Sigmoid colon (tissue), 7 donors: Measurements from ENCODE around the gene PPP1R37. TPM values are rescaled to one million over a fixed set of nuclear protein-coding genes. Genes with fewer than 3 reads are reported as not detected.

ENCODE experiments used
- DNase-seq: peaks from one replicate; pipeline ENCODE4 v3.0.0-alpha.2; 2019
- H3K27ac ChIP-seq, 4 donors: fragments of 200-600 bp; sonication (generic); one replicate each; pipeline ENCODE4 v1.5.1; 2016 to 2019; ENCODE audit warnings: mild to moderate bottlenecking in 1 of 4
- H3K27me3 ChIP-seq, 3 donors: fragments of 200-600 bp; sonication (generic); one replicate each; pipeline ENCODE4 v1.5.1; 2019; ENCODE audit warnings: mild to moderate bottlenecking in 1 of 3
- H3K36me3 ChIP-seq, 4 donors: fragments of 200-600 bp; sonication (generic); one replicate each; pipeline ENCODE4 v1.5.1; 2016 to 2019
- H3K4me1 ChIP-seq, 4 donors: fragments of 200-600 bp; sonication (generic); one replicate each; pipeline ENCODE4 v1.5.1; 2017 to 2019
- H3K4me3 ChIP-seq, 4 donors: fragments of 200-600 bp; sonication (generic); one replicate each; pipeline ENCODE4 v1.5.1; 2017 to 2019; ENCODE audit warnings: mild to moderate bottlenecking in 2 of 4, moderate library complexity in 1 of 4
- H3K9me3 ChIP-seq, 4 donors: fragments of 200-600 bp in 3 of 4; sonication (generic) in 3 of 4; one replicate each; pipeline versions ENCODE4 v1.5.1 to v1.6.1; 2013 to 2019
- EP300 ChIP-seq, 4 donors: sonication (generic); formaldehyde crosslinking; IDR thresholded peaks; one replicate each; pipeline ENCODE4 v1.6.1; 2017; ENCODE audit warnings: antibody characterized with exemption in 4 of 4
- POLR2A ChIP-seq, 2 donors: fragments of 450-650 bp; IDR thresholded peaks; one replicate each; pipeline ENCODE4 v1.6.1; 2016; ENCODE audit warnings: antibody characterized with exemption in 2 of 2, mild to moderate bottlenecking in 2 of 2, moderate library complexity in 2 of 2
- POLR2AphosphoS5 ChIP-seq, 4 donors: sonication (generic); formaldehyde crosslinking; IDR thresholded peaks; one replicate each; pipeline ENCODE4 v1.6.1; 2017; ENCODE audit warnings: antibody characterized with exemption in 4 of 4
- WGBS, 2 donors: extraction: QIAGEN DNeasy Blood & Tissue Kit; methylation state at CpG; one replicate each; pipeline ENCODE4 v1.1.7; 2013; 5-methylcytosine and 5-hydroxymethylcytosine counted together
- intact Hi-C: fragments of 100-400 bp; cut with DNase I; formaldehyde crosslinking; loops from one replicate; pipeline ENCODE4 v1.15.1; 2023
- polyA plus RNA-seq, 3 donors: library from polyadenylated mRNA; stranded (reverse); fragments of 200-250 nt; gene quantifications; one replicate each; pipeline ENCODE4 v1.2.3, GENCODE V29; 2013
- total RNA-seq, 4 donors: library from RNA; depleted of rRNA; stranded (reverse); fragments of >200 nt; gene quantifications; one replicate each; pipeline ENCODE4 v1.1.0, GENCODE V29; 2016
- TF ChIP-seq, protein P1 (sequence below), 4 experiments: fragments of 450-650 bp in 3 of 4; fragments of 200-600 bp in 1 of 4; IDR thresholded peaks; one replicate each; pipeline ENCODE4 v1.5.1; 2016 to 2019; ENCODE audit warnings: antibody characterized with exemption in 4 of 4, mild to moderate bottlenecking in 3 of 4, moderate library complexity in 2 of 4
- donor health status: healthy with polysubstance abuse.
- donor health status: Bipolar disorder and iron deficiency.
- donor health status: healthy.

The PPP1R37 gene, protein sequence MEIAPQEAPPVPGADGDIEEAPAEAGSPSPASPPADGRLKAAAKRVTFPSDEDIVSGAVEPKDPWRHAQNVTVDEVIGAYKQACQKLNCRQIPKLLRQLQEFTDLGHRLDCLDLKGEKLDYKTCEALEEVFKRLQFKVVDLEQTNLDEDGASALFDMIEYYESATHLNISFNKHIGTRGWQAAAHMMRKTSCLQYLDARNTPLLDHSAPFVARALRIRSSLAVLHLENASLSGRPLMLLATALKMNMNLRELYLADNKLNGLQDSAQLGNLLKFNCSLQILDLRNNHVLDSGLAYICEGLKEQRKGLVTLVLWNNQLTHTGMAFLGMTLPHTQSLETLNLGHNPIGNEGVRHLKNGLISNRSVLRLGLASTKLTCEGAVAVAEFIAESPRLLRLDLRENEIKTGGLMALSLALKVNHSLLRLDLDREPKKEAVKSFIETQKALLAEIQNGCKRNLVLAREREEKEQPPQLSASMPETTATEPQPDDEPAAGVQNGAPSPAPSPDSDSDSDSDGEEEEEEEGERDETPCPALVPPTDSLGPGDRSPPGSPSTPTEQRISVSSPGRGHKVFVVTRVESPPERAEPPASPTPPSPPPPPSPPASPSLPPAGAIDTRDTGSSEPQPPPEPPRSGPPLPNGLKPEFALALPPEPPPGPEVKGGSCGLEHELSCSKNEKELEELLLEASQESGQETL
- total RNA-seq: 10 to 100 TPM; 17.8 to 23.2 (median 19.9) TPM
- polyA plus RNA-seq: 10 to 100 TPM; 21.6 to 32.5 (median 22.4) TPM

DNA sequence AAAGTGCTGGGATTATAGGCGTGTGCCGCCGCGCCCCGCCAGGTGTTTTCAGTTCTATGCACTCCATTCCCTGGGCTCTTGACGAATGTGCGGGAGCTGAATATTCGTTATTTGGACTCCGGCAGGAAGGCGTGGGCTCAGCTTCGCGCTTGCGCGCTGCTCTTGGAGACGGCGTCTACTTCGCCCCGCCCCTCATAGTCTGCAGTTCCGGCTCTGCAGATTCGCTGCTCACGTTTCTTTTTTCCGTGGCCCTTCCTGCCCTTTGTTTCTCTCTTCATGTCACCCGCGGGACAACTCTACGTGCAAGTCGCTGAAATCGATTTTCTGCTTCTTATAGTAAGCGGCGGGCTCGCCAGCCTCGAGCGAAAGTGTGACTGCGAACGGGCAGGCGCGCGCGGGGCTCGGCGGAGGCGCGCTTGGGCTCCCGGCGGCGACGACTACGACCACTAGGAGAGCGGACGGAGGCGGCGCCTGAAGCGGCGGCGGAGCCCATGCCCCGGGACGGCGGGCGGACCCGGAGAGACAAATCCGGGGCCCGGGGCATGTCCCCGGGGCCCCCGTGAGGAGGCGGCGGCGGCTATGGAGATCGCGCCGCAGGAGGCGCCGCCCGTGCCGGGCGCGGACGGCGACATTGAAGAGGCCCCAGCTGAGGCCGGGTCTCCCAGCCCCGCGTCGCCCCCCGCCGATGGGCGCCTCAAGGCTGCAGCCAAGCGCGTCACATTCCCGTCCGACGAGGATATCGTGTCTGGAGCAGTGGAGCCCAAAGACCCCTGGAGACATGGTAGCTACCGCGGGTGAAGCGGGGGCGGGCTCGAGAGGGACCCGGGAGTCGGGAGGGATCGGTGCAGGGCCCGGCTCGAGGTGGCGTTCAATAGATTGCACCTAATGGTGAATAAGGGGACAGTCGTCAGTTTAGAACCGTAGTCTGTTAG is at the start of gene PPP1R37:
Gene PPP1R37, plus strand, starts transcription at position 433 of the 932 bp plus-strand sequence. Its CDS starts 147 bp downstream, at position 580.
- 0% methylated on average over 103 of the region's 103 CpGs for WGBS, 2 donors
- intact Hi-C loops: loop anchor here (5.0 kb wide), 3 partner anchors 56 to 159 kb away; partner anchors contain the start of genes BLOC1S3, CLASRP, MARK4 and TRAPPC6A
- no peaks in the 10 kb centered on the region for H3K27me3 ChIP-seq
- H3K27ac ChIP-seq: peak within 1 kb of the TSS; percentile 84 to 90 (median 86)
- peak within 1 kb of the TSS; percentile 84 to 99 (median 90) for H3K4me3 ChIP-seq
- peaks cover 0 to 67% (median 57%) of the 10 kb centered on the region in 4 donors for H3K4me1 ChIP-seq
- H3K36me3 ChIP-seq: peaks cover 0 to 14% (median 4%) of the 10 kb centered on the region in 4 donors
- peak; percentile 96 for DNase-seq
- no peaks in the 10 kb centered on the region for H3K9me3 ChIP-seq
- TF ChIP-seq POLR2AphosphoS5 (IDR thresholded peaks at IDR 0.05): peak; percentile 60 to 77 (median 74)
- TF ChIP-seq, protein P1, sequence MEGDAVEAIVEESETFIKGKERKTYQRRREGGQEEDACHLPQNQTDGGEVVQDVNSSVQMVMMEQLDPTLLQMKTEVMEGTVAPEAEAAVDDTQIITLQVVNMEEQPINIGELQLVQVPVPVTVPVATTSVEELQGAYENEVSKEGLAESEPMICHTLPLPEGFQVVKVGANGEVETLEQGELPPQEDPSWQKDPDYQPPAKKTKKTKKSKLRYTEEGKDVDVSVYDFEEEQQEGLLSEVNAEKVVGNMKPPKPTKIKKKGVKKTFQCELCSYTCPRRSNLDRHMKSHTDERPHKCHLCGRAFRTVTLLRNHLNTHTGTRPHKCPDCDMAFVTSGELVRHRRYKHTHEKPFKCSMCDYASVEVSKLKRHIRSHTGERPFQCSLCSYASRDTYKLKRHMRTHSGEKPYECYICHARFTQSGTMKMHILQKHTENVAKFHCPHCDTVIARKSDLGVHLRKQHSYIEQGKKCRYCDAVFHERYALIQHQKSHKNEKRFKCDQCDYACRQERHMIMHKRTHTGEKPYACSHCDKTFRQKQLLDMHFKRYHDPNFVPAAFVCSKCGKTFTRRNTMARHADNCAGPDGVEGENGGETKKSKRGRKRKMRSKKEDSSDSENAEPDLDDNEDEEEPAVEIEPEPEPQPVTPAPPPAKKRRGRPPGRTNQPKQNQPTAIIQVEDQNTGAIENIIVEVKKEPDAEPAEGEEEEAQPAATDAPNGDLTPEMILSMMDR (IDR thresholded peaks at IDR 0.05): peak in 3 of 4 experiments; percentile 36 to 48 (median 43)
- TF ChIP-seq EP300 (IDR thresholded peaks at IDR 0.05): peak in 1 of 4 donors; percentile 40
- TF ChIP-seq POLR2A (IDR thresholded peaks at IDR 0.05): peak in 1 of 2 donors; percentile 5

DNA sequence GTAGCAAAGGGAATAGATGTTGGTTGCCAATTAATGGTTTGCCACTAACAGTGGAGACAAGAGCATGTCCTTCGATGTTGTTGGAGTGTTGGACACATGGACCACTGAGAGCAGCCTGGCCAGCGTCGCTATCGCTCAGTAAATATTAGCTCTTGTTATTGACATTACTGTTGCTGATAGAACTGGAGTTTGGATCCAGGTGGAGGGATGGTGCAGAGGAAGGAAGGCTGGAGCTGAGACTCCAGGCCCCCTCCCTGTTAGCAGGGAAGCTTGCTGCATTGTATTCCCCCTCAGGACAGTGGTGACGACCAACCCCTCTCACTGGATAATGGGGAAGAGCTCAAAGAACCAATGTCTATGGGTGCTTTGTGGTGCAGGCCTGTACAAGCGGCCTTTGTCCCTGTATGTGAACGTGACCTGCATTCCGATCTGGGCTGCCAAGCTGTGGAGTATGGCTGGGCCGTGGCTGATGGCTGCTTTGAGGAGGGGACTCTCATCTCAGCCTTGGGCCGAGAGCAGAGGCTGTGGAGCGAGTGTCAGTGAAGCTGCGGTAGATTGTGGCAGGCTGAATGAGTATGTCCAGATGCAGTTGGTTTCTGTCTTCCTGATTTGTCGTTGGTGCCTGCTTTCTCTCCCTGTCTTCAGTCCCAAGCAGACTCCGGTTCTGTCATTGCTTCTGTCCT is 47.2 kb upstream of the PPP1R37 start:
- DNase-seq: no peak
- Histone ChIP-seq H3K27ac (no peak overlapping the region), H3K9me3 (no peaks in the 10 kb centered on the region), H3K27me3 (no peaks in the 10 kb centered on the region), H3K36me3 (peaks cover 18 to 61% (median 20%) of the 10 kb centered on the region in 4 donors), H3K4me3 (no peak overlapping the region), H3K4me1 (peaks cover 0 to 73% (median 45%) of the 10 kb centered on the region in 4 donors)
- 38 to 69% methylated on average over 14 of the region's 14 CpGs for WGBS, 2 donors
- intact Hi-C loops: no loop called here
- TF ChIP-seq POLR2A (IDR thresholded peaks at IDR 0.05) (no peak), EP300 (IDR thresholded peaks at IDR 0.05) (no peak), POLR2AphosphoS5 (IDR thresholded peaks at IDR 0.05) (no peak)
- TF ChIP-seq, protein P1 (IDR thresholded peaks at IDR 0.05): no peak

DNA sequence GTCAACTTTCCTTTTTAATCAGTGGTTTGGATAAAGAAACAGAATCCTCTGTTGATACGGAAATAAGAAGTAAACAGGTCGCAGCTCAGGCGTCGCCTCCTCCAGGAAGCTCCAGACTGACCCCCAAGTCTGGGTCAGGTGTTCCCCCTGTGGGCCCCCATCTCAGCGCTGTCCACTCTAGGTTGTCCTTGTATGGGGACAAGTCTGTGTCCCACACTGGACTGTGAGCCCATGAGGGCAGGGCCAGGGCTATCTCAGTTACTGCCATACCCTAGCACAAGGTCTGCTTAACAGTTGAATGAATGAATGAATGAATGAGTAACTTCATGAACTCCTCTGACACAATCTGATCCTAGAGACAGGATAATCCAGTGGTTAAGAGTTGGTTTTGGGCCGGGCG is 46.6 kb upstream of the PPP1R37 start:
- 83 to 85% methylated on average over 7 of the region's 7 CpGs for WGBS, 2 donors
- Histone ChIP-seq H3K4me1 (peaks cover 0 to 68% (median 39%) of the 10 kb centered on the region in 4 donors), H3K4me3 (no peak overlapping the region), H3K9me3 (no peaks in the 10 kb centered on the region), H3K36me3 (peaks cover 18 to 56% (median 20%) of the 10 kb centered on the region in 4 donors), H3K27me3 (no peaks in the 10 kb centered on the region), H3K27ac (no peak overlapping the region)
- no peak for DNase-seq
- TF ChIP-seq, protein P1 (IDR thresholded peaks at IDR 0.05): no peak
- TF ChIP-seq EP300 (IDR thresholded peaks at IDR 0.05) (no peak), POLR2AphosphoS5 (IDR thresholded peaks at IDR 0.05) (no peak)
- intact Hi-C loops: no loop called here
